Measurements from ENCODE around the gene CUX1. TPM values are rescaled to one million over a fixed set of nuclear protein-coding genes. Genes with fewer than 3 reads are reported as not detected.

The CUX1 gene
- total RNA-seq, 3 donors from 2014 or later, result 85.2 to 167 (median 120) TPM

- no peak for TF ChIP-seq CTCF (IDR thresholded peaks at IDR 0.05)
- H3K4me3 ChIP-seq, result no peak overlapping the region
- intact Hi-C loops (cut with DNase I, micrococcal nuclease), result no loop called here
- ATAC-seq (peak; percentile 88), DNase-seq (peak in 1 of 3 donors; percentile 77)
- no peaks in the 10 kb centered on the region for H3K9me3 ChIP-seq
- H3K36me3 ChIP-seq (ENCODE audit: low read depth), result no peaks in the 10 kb centered on the region
- peaks cover 42% of the 10 kb centered on the region for H3K4me1 ChIP-seq (ENCODE audit: low read depth)
Measured at GRCh38 chr7:101941481-101942383, 124.3 kb downstream of the CUX1 start.

GRCh38 chr7:101942603-101943210 is 125.3 kb downstream of the CUX1 start:
- ATAC-seq, result peak; percentile 80
- intact Hi-C loops (cut with DNase I, micrococcal nuclease), result no loop called here

DNA sequence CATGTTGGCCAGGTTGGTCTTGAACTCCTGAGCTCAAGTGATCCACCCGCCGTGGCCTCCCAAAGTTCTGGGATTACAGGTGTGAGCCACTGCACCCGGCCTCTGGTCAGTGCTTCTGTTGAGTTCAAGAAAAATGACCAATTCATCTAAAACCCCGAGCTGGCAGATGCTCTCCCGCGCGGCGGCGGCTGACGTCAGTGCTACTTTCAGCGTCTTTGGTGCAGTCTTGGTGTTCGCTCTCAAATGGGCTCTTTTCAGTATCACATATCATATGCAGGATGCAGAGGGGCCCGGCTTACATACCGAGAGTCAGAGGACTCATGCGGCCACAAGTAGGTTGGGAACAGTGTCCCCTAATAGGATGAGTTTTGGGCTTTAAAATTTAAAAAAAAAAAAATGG is 125.9 kb downstream of the CUX1 start:
- TF ChIP-seq CTCF (IDR thresholded peaks at IDR 0.05), result no peak
- Histone ChIP-seq H3K4me3 (no peak overlapping the region), H3K9me3 (no peaks in the 10 kb centered on the region), H3K4me1 (ENCODE audit: low read depth) (peaks cover 31% of the 10 kb centered on the region), H3K36me3 (ENCODE audit: low read depth) (no peaks in the 10 kb centered on the region)
- no peak for ATAC-seq
- intact Hi-C loops (cut with DNase I, micrococcal nuclease), result no loop called here
- no peak for DNase-seq

More at GRCh38 chr7:101942603-101943210, 125.3 kb downstream of the CUX1 start:
- Histone ChIP-seq H3K9me3 (no peaks in the 10 kb centered on the region), H3K4me1 (ENCODE audit: low read depth) (peaks cover 34% of the 10 kb centered on the region), H3K4me3 (no peak overlapping the region), H3K36me3 (ENCODE audit: low read depth) (no peaks in the 10 kb centered on the region)
- peak in 2 of 3 donors; percentile 67 to 81 for DNase-seq
- no peak for TF ChIP-seq CTCF (IDR thresholded peaks at IDR 0.05)

GRCh38 chr7:101943889-101944600 is 126.6 kb downstream of the CUX1 start:
- no peak overlapping the region for H3K4me3 ChIP-seq
- no peak for TF ChIP-seq CTCF (IDR thresholded peaks at IDR 0.05)
- DNase-seq, result no peak
- no peak for ATAC-seq
- no peaks in the 10 kb centered on the region for H3K9me3 ChIP-seq
- peaks cover 31% of the 10 kb centered on the region for H3K4me1 ChIP-seq (ENCODE audit: low read depth)
- intact Hi-C loops (cut with DNase I, micrococcal nuclease), result no loop called here
- H3K36me3 ChIP-seq (ENCODE audit: low read depth), result no peaks in the 10 kb centered on the region

- Histone ChIP-seq H3K4me1 (ENCODE audit: low read depth) (peaks cover 31% of the 10 kb centered on the region), H3K4me3 (no peak overlapping the region), H3K36me3 (ENCODE audit: low read depth) (no peaks in the 10 kb centered on the region), H3K9me3 (no peaks in the 10 kb centered on the region)
- no peak for DNase-seq
- intact Hi-C loops (cut with DNase I, micrococcal nuclease), result no loop called here
- no peak for TF ChIP-seq CTCF (IDR thresholded peaks at IDR 0.05)
- ATAC-seq, result no peak
Measured at GRCh38 chr7:101944611-101945010, 127.2 kb downstream of the CUX1 start.

All from mucosa of descending colon (tissue), 3 donors.